Raji (cell line): ENCODE measurements around the gene VAV3.

Source experiments
- POLR2A ChIP-seq: IDR thresholded peaks from 2 replicates; pipeline ENCODE4 v1.6.1; 2011; ENCODE audit warnings: low read depth, low read length, control low read depth; ENCODE audit not compliant: insufficient read depth

Gene VAV3

GRCh38 chr1:107538502-107538901 lies 426.5 kb downstream of the VAV3 start:
- no peak for TF ChIP-seq POLR2A

GRCh38 chr1:107536266-107536665 lies 428.7 kb downstream of the VAV3 start:
- TF ChIP-seq POLR2A = no peak

- no peak for TF ChIP-seq POLR2A
Measured at GRCh38 chr1:107535091-107535490, 429.9 kb downstream of the VAV3 start.

- no peak for TF ChIP-seq POLR2A
Measured at GRCh38 chr1:107534632-107535031, 430.3 kb downstream of the VAV3 start.

GRCh38 chr1:107533436-107533835 lies 431.5 kb downstream of the VAV3 start:
- TF ChIP-seq POLR2A = no peak

GRCh38 chr1:107532318-107532717 lies 432.7 kb downstream of the VAV3 start:
- TF ChIP-seq POLR2A = no peak

- no peak for TF ChIP-seq POLR2A
Measured at GRCh38 chr1:107531065-107531908, 433.7 kb downstream of the VAV3 start.

GRCh38 chr1:107530543-107530942 lies 434.4 kb downstream of the VAV3 start:
- no peak for TF ChIP-seq POLR2A

GRCh38 chr1:107529511-107530149 lies 435.4 kb downstream of the VAV3 start:
- no peak for TF ChIP-seq POLR2A

- TF ChIP-seq POLR2A = no peak
Measured at GRCh38 chr1:107526524-107527198, 438.3 kb downstream of the VAV3 start.

GRCh38 chr1:107525961-107526360 lies 439.0 kb downstream of the VAV3 start:
- TF ChIP-seq POLR2A = no peak

GRCh38 chr1:107525145-107525544 lies 439.8 kb downstream of the VAV3 start:
- TF ChIP-seq POLR2A = no peak

- no peak for TF ChIP-seq POLR2A
Measured at GRCh38 chr1:107524301-107524700, 440.7 kb downstream of the VAV3 start.

- no peak for TF ChIP-seq POLR2A
Measured at GRCh38 chr1:107523736-107524135, 441.2 kb downstream of the VAV3 start.

GRCh38 chr1:107523061-107523460 lies 441.9 kb downstream of the VAV3 start:
- TF ChIP-seq POLR2A = no peak
